22Rv1 (cell line): ENCODE data around the gene JAKMIP1.

ENCODE experiments used
- CTCF ChIP-seq: fragments of 450-650 bp; IDR thresholded peaks from 2 replicates; pipeline ENCODE4 v1.5.1; 2017; ENCODE audit warnings: mild to moderate bottlenecking
- ZFX ChIP-seq: fragments of 450-650 bp; IDR thresholded peaks from 2 replicates; pipeline ENCODE4 v1.6.1; 2017; ENCODE audit warnings: antibody characterized with exemption, borderline replicate concordance

GRCh38 chr4:6090931-6091330 is 109.4 kb downstream of the JAKMIP1 start:
- no peak for TF ChIP-seq CTCF
- no peak for TF ChIP-seq ZFX
